ENCODE results near the gene HRG.

HRG gene

GRCh38 chr3:186713499-186713898 lies 47.7 kb downstream of the HRG start:
- no peak for TF ChIP-seq ZNF274 (IDR thresholded peaks at IDR 0.05; ENCODE audit: low read depth, low read length)
- TF ChIP-seq SUZ12 (IDR thresholded peaks at IDR 0.05; ENCODE audit: extremely low read depth, insufficient read depth, insufficient read length) = no peak
- TF ChIP-seq YY1 (IDR thresholded peaks at IDR 0.05; ENCODE audit: insufficient read depth, insufficient read length) = no peak
- no peak for DNase-seq (ENCODE audit: low read depth, low spot score)
- Histone ChIP-seq H3K9me3 (ENCODE audit: insufficient read depth, low read length) (no peaks in the 10 kb centered on the region), H3K27me3 (ENCODE audit: insufficient read depth, insufficient read length) (no peaks in the 10 kb centered on the region), H3K9ac (ENCODE audit: insufficient read length, low read depth) (no peak overlapping the region), H3K4me1 (ENCODE audit: insufficient read depth, insufficient read length) (peaks cover 2% of the 10 kb centered on the region), H3K4me3 (ENCODE audit: insufficient read length, low read depth) (no peak overlapping the region), H3K36me3 (ENCODE audit: insufficient read depth, insufficient read length, low read length) (no peaks in the 10 kb centered on the region)

GRCh38 chr3:186717039-186717457 lies 51.2 kb downstream of the HRG start, which contains the start of gene KNG1:
TSS of gene KNG1 (plus strand) at chr3:186717359. CDS start at chr3:186717543, 184 bp downstream.
- TF ChIP-seq SUZ12 (IDR thresholded peaks at IDR 0.05; ENCODE audit: extremely low read depth, insufficient read depth, insufficient read length) (no peak), ZNF274 (IDR thresholded peaks at IDR 0.05; ENCODE audit: low read depth, low read length) (no peak), YY1 (IDR thresholded peaks at IDR 0.05; ENCODE audit: insufficient read depth, insufficient read length) (no peak)
- Histone ChIP-seq H3K4me3 (ENCODE audit: insufficient read length, low read depth) (no peak within 1 kb of the TSS), H3K4me1 (ENCODE audit: insufficient read depth, insufficient read length) (no peaks in the 10 kb centered on the region), H3K9ac (ENCODE audit: insufficient read length, low read depth) (no peak within 1 kb of the TSS), H3K9me3 (ENCODE audit: insufficient read depth, low read length) (no peaks in the 10 kb centered on the region), H3K36me3 (ENCODE audit: insufficient read depth, insufficient read length, low read length) (no peaks in the 10 kb centered on the region), H3K27me3 (ENCODE audit: insufficient read depth, insufficient read length) (no peaks in the 10 kb centered on the region)
- DNase-seq (ENCODE audit: low read depth, low spot score) = no peak

DNA sequence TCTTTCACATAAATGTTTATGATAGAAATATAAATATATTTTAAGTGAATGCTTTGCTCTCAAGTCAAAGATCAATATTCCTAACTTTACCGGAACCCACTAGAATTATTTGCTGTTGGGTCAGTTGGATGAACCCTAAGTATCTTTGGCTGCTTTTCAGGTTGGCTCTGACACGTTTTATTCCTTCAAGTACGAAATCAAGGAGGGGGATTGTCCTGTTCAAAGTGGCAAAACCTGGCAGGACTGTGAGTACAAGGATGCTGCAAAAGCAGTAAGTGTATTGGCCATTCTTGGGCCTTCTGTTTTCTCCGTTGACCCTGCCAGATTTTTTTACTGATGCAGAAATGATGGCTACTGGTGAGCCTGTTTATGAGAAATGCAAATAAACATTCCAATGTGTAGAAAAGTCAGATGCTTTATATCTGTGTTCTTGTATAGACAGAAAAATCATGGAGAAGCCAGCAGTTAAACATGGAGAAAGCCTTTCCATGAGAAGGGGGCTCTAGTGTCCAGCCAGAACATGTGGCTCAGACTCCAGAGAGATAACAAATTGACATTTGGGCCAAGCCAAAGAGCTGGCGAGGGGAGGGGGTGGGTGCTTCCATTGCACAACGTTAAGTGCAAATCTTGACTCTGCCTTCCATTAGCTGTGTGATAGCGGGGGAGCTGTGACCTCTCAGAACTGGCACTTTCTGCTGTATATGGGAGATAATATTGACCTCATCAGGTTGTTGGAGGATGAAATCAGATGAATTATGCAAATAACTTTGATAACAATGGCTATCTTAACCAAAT lies 54.3 kb downstream of the HRG start:
- H3K36me3 ChIP-seq (ENCODE audit: insufficient read depth, insufficient read length, low read length) = no peaks in the 10 kb centered on the region
- H3K27me3 ChIP-seq (ENCODE audit: insufficient read depth, insufficient read length) = no peaks in the 10 kb centered on the region
- TF ChIP-seq ZNF274 (IDR thresholded peaks at IDR 0.05; ENCODE audit: low read depth, low read length) = no peak
- no peak for TF ChIP-seq SUZ12 (IDR thresholded peaks at IDR 0.05; ENCODE audit: extremely low read depth, insufficient read depth, insufficient read length)
- no peak for TF ChIP-seq YY1 (IDR thresholded peaks at IDR 0.05; ENCODE audit: insufficient read depth, insufficient read length)
- no peak for DNase-seq (ENCODE audit: low read depth, low spot score)
- no peaks in the 10 kb centered on the region for H3K4me1 ChIP-seq (ENCODE audit: insufficient read depth, insufficient read length)
- H3K9me3 ChIP-seq (ENCODE audit: insufficient read depth, low read length) = no peaks in the 10 kb centered on the region
- no peak overlapping the region for H3K4me3 ChIP-seq (ENCODE audit: insufficient read length, low read depth)
- H3K9ac ChIP-seq (ENCODE audit: insufficient read length, low read depth) = no peak overlapping the region

GRCh38 chr3:186722457-186722856 lies 56.6 kb downstream of the HRG start:
- Histone ChIP-seq H3K4me3 (ENCODE audit: insufficient read length, low read depth) (no peak overlapping the region), H3K9ac (ENCODE audit: insufficient read length, low read depth) (no peak overlapping the region), H3K4me1 (ENCODE audit: insufficient read depth, insufficient read length) (no peaks in the 10 kb centered on the region), H3K27me3 (ENCODE audit: insufficient read depth, insufficient read length) (no peaks in the 10 kb centered on the region), H3K9me3 (ENCODE audit: insufficient read depth, low read length) (no peaks in the 10 kb centered on the region), H3K36me3 (ENCODE audit: insufficient read depth, insufficient read length, low read length) (no peaks in the 10 kb centered on the region)
- TF ChIP-seq SUZ12 (IDR thresholded peaks at IDR 0.05; ENCODE audit: extremely low read depth, insufficient read depth, insufficient read length) = no peak
- TF ChIP-seq YY1 (IDR thresholded peaks at IDR 0.05; ENCODE audit: insufficient read depth, insufficient read length) = no peak
- TF ChIP-seq ZNF274 (IDR thresholded peaks at IDR 0.05; ENCODE audit: low read depth, low read length) = no peak
- no peak for DNase-seq (ENCODE audit: low read depth, low spot score)

GRCh38 chr3:186724911-186725310 lies 59.1 kb downstream of the HRG start:
- Histone ChIP-seq H3K9me3 (ENCODE audit: insufficient read depth, low read length) (no peaks in the 10 kb centered on the region), H3K4me1 (ENCODE audit: insufficient read depth, insufficient read length) (no peaks in the 10 kb centered on the region), H3K9ac (ENCODE audit: insufficient read length, low read depth) (no peak overlapping the region), H3K4me3 (ENCODE audit: insufficient read length, low read depth) (no peak overlapping the region), H3K36me3 (ENCODE audit: insufficient read depth, insufficient read length, low read length) (no peaks in the 10 kb centered on the region), H3K27me3 (ENCODE audit: insufficient read depth, insufficient read length) (no peaks in the 10 kb centered on the region)
- no peak for TF ChIP-seq ZNF274 (IDR thresholded peaks at IDR 0.05; ENCODE audit: low read depth, low read length)
- TF ChIP-seq SUZ12 (IDR thresholded peaks at IDR 0.05; ENCODE audit: extremely low read depth, insufficient read depth, insufficient read length) = no peak
- no peak for TF ChIP-seq YY1 (IDR thresholded peaks at IDR 0.05; ENCODE audit: insufficient read depth, insufficient read length)
- DNase-seq (ENCODE audit: low read depth, low spot score) = no peak
